ENCODE results near the gene ERFL.

The ERFL gene

DNA sequence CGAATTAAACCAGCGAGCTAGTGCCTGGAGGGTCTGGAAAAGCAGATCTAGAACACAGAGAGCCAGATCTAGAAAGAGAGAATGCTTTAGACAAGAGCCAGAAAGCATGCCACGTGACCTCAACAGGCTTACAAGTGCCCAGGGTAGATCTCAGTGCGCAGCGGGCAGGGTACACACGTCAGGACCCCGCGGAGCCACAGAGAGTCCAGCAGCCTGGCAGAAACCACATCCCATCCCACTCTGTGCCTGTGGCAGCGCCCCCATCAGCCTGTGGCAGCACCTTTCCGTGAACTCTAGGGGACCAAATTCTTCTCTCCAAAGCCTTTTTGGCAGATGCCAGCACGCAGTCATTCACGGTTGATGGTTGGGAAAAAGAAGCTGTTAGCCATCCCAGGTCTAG lies 39.3 kb downstream of the ERFL start:
- TF ChIP-seq, protein P1, sequence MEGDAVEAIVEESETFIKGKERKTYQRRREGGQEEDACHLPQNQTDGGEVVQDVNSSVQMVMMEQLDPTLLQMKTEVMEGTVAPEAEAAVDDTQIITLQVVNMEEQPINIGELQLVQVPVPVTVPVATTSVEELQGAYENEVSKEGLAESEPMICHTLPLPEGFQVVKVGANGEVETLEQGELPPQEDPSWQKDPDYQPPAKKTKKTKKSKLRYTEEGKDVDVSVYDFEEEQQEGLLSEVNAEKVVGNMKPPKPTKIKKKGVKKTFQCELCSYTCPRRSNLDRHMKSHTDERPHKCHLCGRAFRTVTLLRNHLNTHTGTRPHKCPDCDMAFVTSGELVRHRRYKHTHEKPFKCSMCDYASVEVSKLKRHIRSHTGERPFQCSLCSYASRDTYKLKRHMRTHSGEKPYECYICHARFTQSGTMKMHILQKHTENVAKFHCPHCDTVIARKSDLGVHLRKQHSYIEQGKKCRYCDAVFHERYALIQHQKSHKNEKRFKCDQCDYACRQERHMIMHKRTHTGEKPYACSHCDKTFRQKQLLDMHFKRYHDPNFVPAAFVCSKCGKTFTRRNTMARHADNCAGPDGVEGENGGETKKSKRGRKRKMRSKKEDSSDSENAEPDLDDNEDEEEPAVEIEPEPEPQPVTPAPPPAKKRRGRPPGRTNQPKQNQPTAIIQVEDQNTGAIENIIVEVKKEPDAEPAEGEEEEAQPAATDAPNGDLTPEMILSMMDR (conservative IDR thresholded peaks at IDR 0.05; ENCODE audit: low read depth, low read length) = no peak
- Histone ChIP-seq H3K27me3 (ENCODE audit: insufficient read depth, low read depth) (no peaks in the 10 kb centered on the region), H3K4me2 (no peak overlapping the region), H4K20me1 (ENCODE audit: insufficient read depth) (0 out of 2 replicates have a peak, but pooled peaks cover 4% of the 10 kb centered on the region), H2AFZ (ENCODE audit: low read depth) (no peak overlapping the region), H3K27ac (no peak overlapping the region), H3K4me1 (ENCODE audit: low read depth, poor library complexity, severe bottlenecking) (peaks cover 35% of the 10 kb centered on the region), H3K36me3 (ENCODE audit: insufficient read depth) (no peaks in the 10 kb centered on the region), H3K4me3 (IDR thresholded peaks at IDR 0.05; ENCODE audit: insufficient read depth, low read depth, low read length) (no peak overlapping the region), H3K9ac (no peak overlapping the region), H3K79me2 (ENCODE audit: insufficient read depth, low read depth) (peaks cover 24% of the 10 kb centered on the region)

DNA sequence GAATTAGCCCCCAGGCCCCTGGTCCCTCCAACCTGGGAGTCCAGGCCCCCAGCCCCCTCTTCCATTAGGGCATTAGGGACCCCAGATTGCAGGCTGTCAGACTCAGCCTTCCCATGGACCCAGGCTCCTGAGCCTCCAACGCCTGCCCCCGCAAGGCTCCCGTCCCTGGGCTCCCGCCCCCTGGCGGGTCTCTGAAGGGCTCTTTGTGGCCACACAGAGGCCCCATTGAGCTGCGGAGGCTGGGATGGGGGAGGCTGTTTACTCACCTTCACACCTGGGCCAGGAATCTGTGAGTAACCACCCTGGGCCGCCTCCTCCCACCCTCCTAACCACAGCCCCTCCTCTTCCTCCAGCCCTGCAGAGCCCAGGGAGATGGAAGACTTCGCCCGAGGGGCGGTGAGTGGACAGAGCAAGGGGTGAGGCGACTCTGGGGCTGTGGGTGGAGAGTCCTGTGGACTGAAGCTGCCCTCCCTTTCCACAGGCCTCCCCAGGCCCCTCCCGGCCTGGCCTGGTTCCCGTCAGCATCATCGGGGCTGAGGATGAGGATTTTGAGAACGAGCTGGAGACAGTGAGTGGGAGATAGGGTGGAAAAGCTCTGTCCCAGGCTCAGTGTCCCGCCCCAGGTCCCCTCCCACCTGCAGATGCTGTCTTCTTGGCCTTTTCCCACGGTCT lies 40.4 kb downstream of the ERFL start:
- no peak overlapping the region for H3K27ac ChIP-seq

DNA sequence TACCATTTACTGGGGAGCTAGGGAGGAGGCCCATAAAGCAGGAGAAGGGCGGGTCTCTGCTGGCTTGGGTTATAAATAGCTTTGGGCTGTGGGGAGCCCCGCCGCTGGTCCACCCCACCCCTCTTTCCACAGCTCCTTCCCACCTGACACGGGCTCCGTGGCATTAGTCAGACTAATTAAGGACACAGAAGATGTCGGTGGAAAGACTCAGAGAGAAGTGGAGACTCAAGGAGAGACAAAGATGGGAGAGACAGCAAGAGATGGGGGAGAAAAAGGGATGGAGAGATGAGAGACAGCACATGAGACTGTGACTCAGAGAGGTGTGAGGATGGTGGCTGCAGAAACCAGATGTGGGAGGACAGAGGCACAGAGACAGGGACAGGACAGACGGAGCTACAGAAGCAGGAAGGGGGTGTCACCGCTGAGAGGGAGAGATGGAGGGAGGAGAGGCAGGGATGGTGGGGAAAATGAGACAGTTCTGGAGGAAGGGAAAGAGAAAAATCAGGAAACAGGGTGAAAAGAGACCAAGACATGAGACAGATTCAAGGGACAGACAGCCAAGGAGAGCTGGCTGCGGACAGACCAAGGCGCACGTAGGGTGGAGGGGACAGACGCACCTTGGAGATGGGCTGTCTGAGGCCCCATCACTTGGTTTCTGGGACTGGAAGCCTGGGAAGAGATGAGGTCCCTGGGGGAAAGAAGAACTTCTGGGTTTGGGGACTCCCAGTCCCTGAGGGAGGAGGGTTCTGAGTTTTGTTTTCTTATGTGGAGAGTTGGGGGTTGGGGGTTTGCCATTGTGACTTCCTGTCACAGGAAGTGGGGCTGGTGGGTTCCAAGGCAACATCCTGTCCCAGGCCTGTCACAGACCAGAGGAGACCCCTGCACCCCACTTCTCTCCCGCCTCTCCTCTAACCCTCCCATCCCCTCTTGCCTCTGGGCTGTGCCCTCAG lies 41.2 kb downstream of the ERFL start:
- no peak overlapping the region for H2AFZ ChIP-seq (ENCODE audit: low read depth)
- H3K27ac ChIP-seq = no peak overlapping the region
- no peaks in the 10 kb centered on the region for H3K36me3 ChIP-seq (ENCODE audit: insufficient read depth)
- H3K9ac ChIP-seq = no peak overlapping the region
- H4K20me1 ChIP-seq (ENCODE audit: insufficient read depth) = 0 out of 2 replicates have a peak, but pooled peaks cover 4% of the 10 kb centered on the region
- no peak overlapping the region for H3K4me3 ChIP-seq (IDR thresholded peaks at IDR 0.05; ENCODE audit: insufficient read depth, low read depth, low read length)
- peaks cover 39% of the 10 kb centered on the region for H3K4me1 ChIP-seq (ENCODE audit: low read depth, poor library complexity, severe bottlenecking)
- peak overlapping the region; percentile 8; the same call in 1 of the 2 replicates for H3K4me2 ChIP-seq
- peaks cover 24% of the 10 kb centered on the region for H3K79me2 ChIP-seq (ENCODE audit: insufficient read depth, low read depth)
- TF ChIP-seq, protein P1 (conservative IDR thresholded peaks at IDR 0.05; ENCODE audit: low read depth, low read length) = no peak
- H3K27me3 ChIP-seq (ENCODE audit: insufficient read depth, low read depth) = peaks cover 3% of the 10 kb centered on the region; the same call in 1 of the 2 replicates

More for the DNA sequence above, 40.4 kb downstream of the ERFL start:
- H3K79me2 ChIP-seq (ENCODE audit: insufficient read depth, low read depth) = peaks cover 24% of the 10 kb centered on the region
- H3K9ac ChIP-seq = no peak overlapping the region
- no peaks in the 10 kb centered on the region for H3K36me3 ChIP-seq (ENCODE audit: insufficient read depth)
- no peak overlapping the region for H3K4me3 ChIP-seq (IDR thresholded peaks at IDR 0.05; ENCODE audit: insufficient read depth, low read depth, low read length)
- H3K4me1 ChIP-seq (ENCODE audit: low read depth, poor library complexity, severe bottlenecking) = peaks cover 35% of the 10 kb centered on the region
- H3K4me2 ChIP-seq = peak overlapping the region; percentile 8; the same call in 1 of the 2 replicates
- H2AFZ ChIP-seq (ENCODE audit: low read depth) = no peak overlapping the region
- TF ChIP-seq, protein P1 (conservative IDR thresholded peaks at IDR 0.05; ENCODE audit: low read depth, low read length) = no peak
- H3K27me3 ChIP-seq (ENCODE audit: insufficient read depth, low read depth) = no peaks in the 10 kb centered on the region
- 0 out of 2 replicates have a peak, but pooled peaks cover 4% of the 10 kb centered on the region for H4K20me1 ChIP-seq (ENCODE audit: insufficient read depth)

DNA sequence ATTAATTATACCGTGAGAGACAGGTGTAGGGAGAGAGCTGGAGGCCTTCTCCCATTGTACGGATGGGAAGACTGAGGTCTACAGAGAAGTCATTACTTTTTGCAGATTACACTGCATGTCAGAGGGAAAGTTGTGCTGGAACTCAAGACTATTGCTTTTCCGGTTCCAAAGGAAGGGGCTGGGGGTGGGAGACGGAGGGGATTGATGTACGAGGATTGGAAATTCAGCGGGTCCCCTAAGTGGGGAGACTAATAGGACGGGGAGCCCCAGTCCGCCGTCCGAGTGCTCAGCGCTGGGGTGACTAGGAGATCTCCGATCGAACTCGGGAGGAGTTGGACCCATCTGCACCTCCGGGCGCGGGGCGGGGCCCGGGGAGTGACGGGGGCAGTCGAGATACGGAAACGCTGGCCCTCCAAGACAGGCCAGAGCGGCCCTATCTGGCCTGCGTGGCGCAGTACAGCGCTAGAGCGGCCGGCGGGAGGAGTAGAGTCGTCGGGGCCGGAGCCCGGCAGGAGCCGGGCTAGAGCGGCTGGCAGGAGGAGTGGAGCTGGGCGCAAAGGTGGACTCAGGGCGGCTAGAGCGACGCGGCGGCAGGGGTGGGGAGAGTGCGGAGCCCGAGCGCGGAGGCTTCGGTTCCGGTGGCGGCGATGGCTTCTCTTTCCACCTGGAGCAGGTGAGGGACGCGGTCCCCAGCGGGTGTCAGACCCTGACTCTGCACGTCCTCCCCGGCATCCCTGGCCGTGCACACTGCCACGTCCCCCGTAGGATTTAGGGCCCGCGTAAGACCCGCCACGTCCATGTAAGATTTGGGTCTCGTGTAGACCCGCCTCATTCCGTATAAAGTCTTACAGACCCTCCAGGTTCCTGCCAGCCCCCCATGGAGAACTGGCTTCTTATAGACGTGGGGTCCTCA lies 44.2 kb downstream of the ERFL start:
- Histone ChIP-seq H3K36me3 (ENCODE audit: insufficient read depth) (no peaks in the 10 kb centered on the region), H2AFZ (ENCODE audit: low read depth) (peak overlapping the region; percentile 41; the same call in 1 of the 2 replicates), H3K4me1 (ENCODE audit: low read depth, poor library complexity, severe bottlenecking) (peaks cover 40% of the 10 kb centered on the region), H3K79me2 (ENCODE audit: insufficient read depth, low read depth) (peaks cover 24% of the 10 kb centered on the region), H3K27me3 (ENCODE audit: insufficient read depth, low read depth) (peaks cover 5% of the 10 kb centered on the region; the same call in 1 of the 2 replicates), H4K20me1 (ENCODE audit: insufficient read depth) (0 out of 2 replicates have a peak, but pooled peaks cover 4% of the 10 kb centered on the region), H3K9ac (peak overlapping the region; percentile 83), H3K27ac (peak overlapping the region; percentile 54), H3K4me3 (IDR thresholded peaks at IDR 0.05; ENCODE audit: insufficient read depth, low read depth, low read length) (no peak overlapping the region), H3K4me2 (peak overlapping the region; percentile 99)
- TF ChIP-seq, protein P1 (conservative IDR thresholded peaks at IDR 0.05; ENCODE audit: low read depth, low read length) = no peak

All from KMS-11 (cell line).